T-cell (primary cell): ENCODE measurements around the gene NIBAN1. TPM values are rescaled to one million over a fixed set of nuclear protein-coding genes. Genes with fewer than 3 reads are reported as not detected.
A peak's percentile ranks its signal among the peaks of the same experiment; 100 is the strongest.

Source experiments
- ATAC-seq, 4 experiments: fragments of 200-7000 bp in 3 of 4; fragments of 150-1000 bp in 1 of 4; cut with Tn5 transposase; replicated peaks in 1 of 4; 1 replicate in 3 of 4; 2 replicates in 1 of 4; pipeline ENCODE4 v1.10.0; 2021; ENCODE audit warnings: moderate library complexity in 3 of 4, mild to moderate bottlenecking in 2 of 4, moderate number of reproducible peaks in 1 of 4
- CTCF ChIA-PET, 2 donors: fragments of 300-600 bp; sonication (Branson Sonifier 250); formaldehyde crosslinking; loops; one replicate each; lab custom pipeline; 2022; ENCODE audit warnings: antibody characterized with exemption in 2 of 2; lab: Charles Lee
- POLR2A ChIA-PET, 2 donors: fragments of 300-600 bp; sonication (Branson Sonifier 250); formaldehyde crosslinking; loops; one replicate each; lab custom pipeline; 2022; ENCODE audit warnings: antibody characterized with exemption in 2 of 2; lab: Charles Lee
- DNase-seq, 35 experiments: peaks; one replicate each; pipeline versions ENCODE4 v3.0.0 to v3.0.0-alpha.2; 2013 to 2023
- H3K27ac ChIP-seq: one replicate; pipeline ENCODE4 v1.5.1; 2013; ENCODE audit warnings: low read length
- H3K27me3 ChIP-seq, 2 experiments: replicated peaks in 1 of 2; 1 replicate in 1 of 2; 2 replicates in 1 of 2; pipeline versions ENCODE4 v1.6.1 to v1.7.0; 2013; ENCODE audit warnings: low read length in 1 of 2, mixed read lengths in 1 of 2; ENCODE audit not compliant: control insufficient read depth in 2 of 2, insufficient read depth in 2 of 2; ENCODE audit errors: extremely low read depth in 1 of 2
- H3K36me3 ChIP-seq, 2 donors: 1 replicate in 1 of 2; 2 replicates in 1 of 2; pipeline versions ENCODE4 v1.6.1 to v1.7.0; 2013; ENCODE audit warnings: low read length in 1 of 2; ENCODE audit not compliant: control insufficient read depth in 2 of 2, insufficient read depth in 1 of 2; ENCODE audit errors: extremely low read depth in 1 of 2
- H3K4me1 ChIP-seq, 2 experiments: 1 replicate in 1 of 2; 2 replicates in 1 of 2; pipeline versions ENCODE4 v1.6.1 to v1.7.0; 2013; ENCODE audit warnings: low read length in 2 of 2, mixed read lengths in 1 of 2; ENCODE audit not compliant: insufficient read depth in 2 of 2, control insufficient read depth in 1 of 2; ENCODE audit errors: extremely low read depth in 1 of 2
- H3K4me3 ChIP-seq, 2 donors: 1 replicate in 1 of 2; 2 replicates in 1 of 2; pipeline versions ENCODE4 v1.5.1 to v1.7.0; 2013; ENCODE audit warnings: mild to moderate bottlenecking in 2 of 2, low read length in 1 of 2, moderate library complexity in 1 of 2; ENCODE audit not compliant: control insufficient read depth in 1 of 2; ENCODE audit errors: extremely low read depth in 1 of 2
- H3K9me3 ChIP-seq: 2 replicates; pipeline ENCODE4 v1.7.0; 2013
- H3K27ac Mint-ChIP-seq, 2 donors: one replicate each; pipeline ENCODE4 v1.8.0; 2020 to 2021; ENCODE audit warnings: mild to moderate bottlenecking in 2 of 2, mixed read lengths in 2 of 2
- H3K27me3 Mint-ChIP-seq, 2 donors: one replicate each; pipeline ENCODE4 v1.8.0; 2021 to 2022; ENCODE audit warnings: mixed read lengths in 2 of 2
- H3K36me3 Mint-ChIP-seq: one replicate; pipeline ENCODE4 v1.8.0; 2021; ENCODE audit warnings: mixed read lengths
- H3K4me1 Mint-ChIP-seq, 3 donors: one replicate each; pipeline ENCODE4 v1.8.0; 2020 to 2022; ENCODE audit warnings: mixed read lengths in 3 of 3, mild to moderate bottlenecking in 1 of 3
- H3K4me3 Mint-ChIP-seq, 3 donors: one replicate each; pipeline ENCODE4 v1.8.0; 2020 to 2022; ENCODE audit warnings: mild to moderate bottlenecking in 3 of 3, mixed read lengths in 3 of 3, moderate library complexity in 3 of 3
- H3K9me3 Mint-ChIP-seq, 3 donors: one replicate each; pipeline ENCODE4 v1.8.0; 2020 to 2022; ENCODE audit warnings: mixed read lengths in 3 of 3
- WGBS: methylation state at CpG from one replicate; pipeline ENCODE4 v1.1.5; 2013; ENCODE audit warnings: missing lambda C conversion rate; ENCODE audit not compliant: insufficient coverage; 5-methylcytosine and 5-hydroxymethylcytosine counted together
- total RNA-seq, 35 experiments: library from RNA in 6 of 35; stranded (reverse) in 6 of 35; fragments of 120-200 nt in 1 of 35; gene quantifications; one replicate each; pipeline versions ENCODE4 v1.2.1 to v1.2.4 and lab custom pipeline; 2013 to 2026

Gene NIBAN1
- total RNA-seq, 5 donors from 2014 or later (not counting 1 experiment from before 2014, with no cell fraction given), result 19.9 to 53.6 (median 46.0) TPM

- Histone ChIP-seq H3K4me1 (no peaks in the 10 kb centered on the region), H3K27me3 (peaks cover 0 to 4% of the 10 kb centered on the region in 2 experiments), H3K36me3 (no peaks in the 10 kb centered on the region), H3K4me3 (no peak overlapping the region), H3K27ac (no peak overlapping the region), H3K9me3 (no peaks in the 10 kb centered on the region)
- ATAC-seq (no peak), DNase-seq (no peak)
- Mint-ChIP-seq H3K4me1 (peaks cover 4 to 15% (median 6%) of the 10 kb centered on the region in 3 donors), H3K27me3 (peaks cover 10 to 28% of the 10 kb centered on the region in 2 donors), H3K27ac (no peak overlapping the region), H3K4me3 (no peak overlapping the region), H3K36me3 (no peaks in the 10 kb centered on the region), H3K9me3 (no peaks in the 10 kb centered on the region)
- WGBS, result no CpG with 5 or more reads among the region's 1 CpG
- ChIA-PET POLR2A (interaction anchor here in 1 of 2 donors (1.1 kb wide), 1 partner anchor 9 kb away, joined by 6 read pairs; no protein-coding TSS in a partner anchor), CTCF (interaction anchor here (1.0 to 5.4 kb wide), 8 partner anchors 8 to 189 kb away, joined by 3 to 96 read pairs (median 8); partner anchors contain the start of gene RNF2 (in 1 of the 2))
Measured at GRCh38 chr1:184980726-184981125, 6.4 kb upstream of the NIBAN1 start.

GRCh38 chr1:184975208-184975870, 1.0 kb upstream of the NIBAN1 start:
- H3K9me3 ChIP-seq, result no peaks in the 10 kb centered on the region
- no peak for ATAC-seq
- H3K4me3 ChIP-seq, result no peak overlapping the region
- H3K27ac ChIP-seq, result peak overlapping the region; percentile 85
- H3K27ac Mint-ChIP-seq, result peak overlapping the region; percentile 26 to 32
- H3K9me3 Mint-ChIP-seq, result no peaks in the 10 kb centered on the region
- H3K27me3 ChIP-seq, result no peaks in the 10 kb centered on the region
- H3K4me1 Mint-ChIP-seq, result peaks cover 25 to 50% (median 47%) of the 10 kb centered on the region in 3 donors
- no peaks in the 10 kb centered on the region for H3K36me3 Mint-ChIP-seq
- H3K36me3 ChIP-seq, result no peaks in the 10 kb centered on the region
- peaks cover 7 to 17% of the 10 kb centered on the region in 2 donors for H3K27me3 Mint-ChIP-seq
- CTCF ChIA-PET, result interaction anchor here in 1 of 2 donors (1.1 to 2.6 kb wide), 3 partner anchors 147 to 170 kb away, joined by 3 to 16 read pairs (median 7); no protein-coding TSS in a partner anchor
- H3K4me1 ChIP-seq, result peaks cover 7 to 25% of the 10 kb centered on the region in 2 experiments
- H3K4me3 Mint-ChIP-seq, result peak overlapping the region; percentile 64 to 91 (median 76)
- DNase-seq, result peak in 2 of 35 experiments; percentile 8 to 44
- WGBS, result 58% methylated on average over 6 of the region's 6 CpGs
- POLR2A ChIA-PET, result interaction anchor here (0.5 to 2.9 kb wide), 11 partner anchors 9 to 222 kb away, joined by 3 to 37 read pairs (median 4); partner anchors contain the start of gene EDEM3 (in 1 of the 2)

- no CpG with 5 or more reads among the region's 4 CpGs for WGBS
- no peaks in the 10 kb centered on the region for H3K9me3 Mint-ChIP-seq
- peak overlapping the region; percentile 67 to 83 for H3K4me3 ChIP-seq
- H3K27me3 ChIP-seq, result no peaks in the 10 kb centered on the region
- H3K9me3 ChIP-seq, result no peaks in the 10 kb centered on the region
- no peaks in the 10 kb centered on the region for H3K36me3 Mint-ChIP-seq
- DNase-seq (no peak), ATAC-seq (no peak)
- H3K27me3 Mint-ChIP-seq, result peaks cover 7 to 17% of the 10 kb centered on the region in 2 donors
- CTCF ChIA-PET, result interaction anchor here (0.6 to 2.6 kb wide), 10 partner anchors 42 to 921 kb away, joined by 3 to 16 read pairs (median 3); no protein-coding TSS in a partner anchor
- H3K4me3 Mint-ChIP-seq, result peak overlapping the region; percentile 64 to 91 (median 76)
- peak overlapping the region; percentile 85 for H3K27ac ChIP-seq
- H3K36me3 ChIP-seq, result no peaks in the 10 kb centered on the region
- peaks cover 7 to 27% of the 10 kb centered on the region in 2 experiments for H3K4me1 ChIP-seq
- H3K27ac Mint-ChIP-seq, result peak overlapping the region; percentile 26 to 80
- peaks cover 25 to 54% (median 50%) of the 10 kb centered on the region in 3 donors for H3K4me1 Mint-ChIP-seq
- POLR2A ChIA-PET, result interaction anchor here (0.5 to 2.9 kb wide), 13 partner anchors 9 to 592 kb away, joined by 3 to 37 read pairs (median 4); partner anchors contain the start of gene EDEM3 (in 1 of the 2)
Measured at GRCh38 chr1:184974837-184975115, 468 bp upstream of the NIBAN1 start.

GRCh38 chr1:184973272-184974055, 844 bp downstream of the NIBAN1 start:
- POLR2A ChIA-PET, result interaction anchor here in 1 of 2 donors (0.7 to 2.9 kb wide), 8 partner anchors 11 to 594 kb away, joined by 3 to 37 read pairs (median 6); no protein-coding TSS in a partner anchor

GRCh38 chr1:184972315-184973055, 1.8 kb downstream of the NIBAN1 start:
- Histone ChIP-seq H3K4me3 (peak overlapping the region in 1 of 2 donors; percentile 67), H3K27ac (peak overlapping the region; percentile 90), H3K4me1 (peaks cover 7 to 33% of the 10 kb centered on the region in 2 experiments), H3K36me3 (no peaks in the 10 kb centered on the region), H3K27me3 (no peaks in the 10 kb centered on the region), H3K9me3 (no peaks in the 10 kb centered on the region)
- ChIA-PET CTCF (interaction anchor here (0.6 to 2.8 kb wide), 6 partner anchors 9 to 204 kb away, joined by 3 to 12 read pairs (median 4); no protein-coding TSS in a partner anchor), POLR2A (interaction anchor here in 1 of 2 donors (0.7 to 2.4 kb wide), 7 partner anchors 14 to 595 kb away, joined by 3 to 14 read pairs (median 7); no protein-coding TSS in a partner anchor)
- 57% methylated on average over 1 of the region's 4 CpGs for WGBS
- H3K36me3 Mint-ChIP-seq, result no peaks in the 10 kb centered on the region
- ATAC-seq (no peak), DNase-seq (peak in 1 of 35 experiments; percentile 12)
- H3K27me3 Mint-ChIP-seq, result peaks cover 7 to 12% of the 10 kb centered on the region in 2 donors
- no peaks in the 10 kb centered on the region for H3K9me3 Mint-ChIP-seq
- H3K4me1 Mint-ChIP-seq, result peaks cover 25 to 67% (median 63%) of the 10 kb centered on the region in 3 donors
- H3K4me3 Mint-ChIP-seq, result peak overlapping the region; percentile 90 to 94 (median 91)
- peak overlapping the region; percentile 91 to 92 for H3K27ac Mint-ChIP-seq

More at GRCh38 chr1:184973272-184974055, 844 bp downstream of the NIBAN1 start:
- CTCF ChIA-PET, result interaction anchor here in 1 of 2 donors (1.0 to 2.8 kb wide), 8 partner anchors 8 to 622 kb away, joined by 3 to 16 read pairs (median 4); no protein-coding TSS in a partner anchor
- Mint-ChIP-seq H3K27me3 (peaks cover 7 to 17% of the 10 kb centered on the region in 2 donors), H3K4me3 (peak overlapping the region; percentile 90 to 94 (median 91)), H3K27ac (peak overlapping the region; percentile 91 to 92), H3K9me3 (no peaks in the 10 kb centered on the region), H3K4me1 (peaks cover 25 to 64% (median 57%) of the 10 kb centered on the region in 3 donors), H3K36me3 (no peaks in the 10 kb centered on the region)
- ATAC-seq (peak; percentile 13 to 75 (median 30)), DNase-seq (peak in 31 of 35 experiments; percentile 1 to 82 (median 33))
- Histone ChIP-seq H3K4me3 (peak overlapping the region; percentile 67 to 83), H3K27me3 (no peaks in the 10 kb centered on the region), H3K36me3 (no peaks in the 10 kb centered on the region), H3K9me3 (no peaks in the 10 kb centered on the region), H3K27ac (peak overlapping the region; percentile 90), H3K4me1 (peaks cover 7 to 33% of the 10 kb centered on the region in 2 experiments)
- WGBS, result 2% methylated on average over 34 of the region's 39 CpGs
